Liver (tissue), 3 donors: ENCODE data around the gene SCGB1D2.

Experiments
- ATF3 ChIP-seq: IDR thresholded peaks from 2 replicates; pipeline ENCODE4 v1.6.1; 2016; ENCODE audit warnings: antibody characterized with exemption
- FOXA2 ChIP-seq: IDR thresholded peaks from 2 replicates; pipeline ENCODE4 v1.6.1; 2016; ENCODE audit warnings: antibody characterized with exemption
- JUND ChIP-seq, 2 donors: IDR thresholded peaks; 2 replicates each; pipeline ENCODE4 v1.6.1; 2016; ENCODE audit warnings: antibody characterized with exemption in 2 of 2
- RAD21 ChIP-seq, 2 donors: IDR thresholded peaks; 2 replicates each; pipeline ENCODE4 v1.6.1; 2016; ENCODE audit warnings: antibody characterized with exemption in 2 of 2, mild to moderate bottlenecking in 2 of 2
- TAF1 ChIP-seq: conservative IDR thresholded peaks from 2 replicates; pipeline ENCODE4 v1.6.1; 2016; ENCODE audit warnings: antibody characterized with exemption, mild to moderate bottlenecking
- YY1 ChIP-seq: IDR thresholded peaks from 2 replicates; pipeline ENCODE4 v1.6.1; 2016; ENCODE audit warnings: antibody characterized with exemption, mild to moderate bottlenecking
- ZBTB33 ChIP-seq: IDR thresholded peaks from 2 replicates; pipeline ENCODE4 v1.6.1; 2016; ENCODE audit warnings: antibody characterized with exemption
- TF ChIP-seq, protein P1 (sequence below): fragments of 150-350 bp; IDR thresholded peaks from 2 replicates; pipeline ENCODE4 v1.5.1; 2017; ENCODE audit warnings: improper control_type of control experiment, low read depth, low read length; ENCODE audit not compliant: missing input control
- TF ChIP-seq, protein P2 (sequence below): IDR thresholded peaks from 2 replicates; pipeline ENCODE4 v1.6.1; 2016; ENCODE audit warnings: antibody characterized with exemption
- donor health status: healthy.
- donor health status: healthy.

GRCh38 chr11:62193952-62194351 lies 48.1 kb upstream of the SCGB1D2 start:
- TF ChIP-seq, protein P1, sequence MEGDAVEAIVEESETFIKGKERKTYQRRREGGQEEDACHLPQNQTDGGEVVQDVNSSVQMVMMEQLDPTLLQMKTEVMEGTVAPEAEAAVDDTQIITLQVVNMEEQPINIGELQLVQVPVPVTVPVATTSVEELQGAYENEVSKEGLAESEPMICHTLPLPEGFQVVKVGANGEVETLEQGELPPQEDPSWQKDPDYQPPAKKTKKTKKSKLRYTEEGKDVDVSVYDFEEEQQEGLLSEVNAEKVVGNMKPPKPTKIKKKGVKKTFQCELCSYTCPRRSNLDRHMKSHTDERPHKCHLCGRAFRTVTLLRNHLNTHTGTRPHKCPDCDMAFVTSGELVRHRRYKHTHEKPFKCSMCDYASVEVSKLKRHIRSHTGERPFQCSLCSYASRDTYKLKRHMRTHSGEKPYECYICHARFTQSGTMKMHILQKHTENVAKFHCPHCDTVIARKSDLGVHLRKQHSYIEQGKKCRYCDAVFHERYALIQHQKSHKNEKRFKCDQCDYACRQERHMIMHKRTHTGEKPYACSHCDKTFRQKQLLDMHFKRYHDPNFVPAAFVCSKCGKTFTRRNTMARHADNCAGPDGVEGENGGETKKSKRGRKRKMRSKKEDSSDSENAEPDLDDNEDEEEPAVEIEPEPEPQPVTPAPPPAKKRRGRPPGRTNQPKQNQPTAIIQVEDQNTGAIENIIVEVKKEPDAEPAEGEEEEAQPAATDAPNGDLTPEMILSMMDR: no peak
- TF ChIP-seq JUND (IDR thresholded peaks at IDR 0.05) (no peak), ATF3 (no peak), FOXA2 (no peak), YY1 (no peak), ZBTB33 (no peak), RAD21 (IDR thresholded peaks at IDR 0.05) (no peak), TAF1 (no peak)
- TF ChIP-seq, protein P2, sequence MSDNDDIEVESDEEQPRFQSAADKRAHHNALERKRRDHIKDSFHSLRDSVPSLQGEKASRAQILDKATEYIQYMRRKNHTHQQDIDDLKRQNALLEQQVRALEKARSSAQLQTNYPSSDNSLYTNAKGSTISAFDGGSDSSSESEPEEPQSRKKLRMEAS: no peak
